ENCODE measurements around the gene TPST2.

The TPST2 gene

DNA sequence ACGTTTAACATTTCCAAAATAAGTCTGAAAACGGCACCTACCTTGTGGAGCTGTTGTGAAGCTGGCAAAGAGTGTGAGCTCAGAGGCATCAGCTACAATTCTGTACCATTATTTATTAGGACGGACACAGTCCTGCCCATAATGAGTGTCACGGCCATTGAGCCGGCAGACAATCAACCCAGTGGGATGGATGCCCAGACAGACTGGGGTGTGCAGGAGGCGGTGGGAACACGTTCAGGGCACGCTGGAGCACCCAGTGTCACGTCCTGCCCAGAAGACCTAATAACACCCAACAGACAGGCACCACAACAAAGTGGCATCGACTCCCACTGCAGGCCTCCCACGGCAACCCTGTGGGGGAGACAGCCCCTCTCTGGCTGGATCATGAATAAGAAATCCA lies 34.5 kb downstream of the TPST2 start:
- no peak for DNase-seq (ENCODE audit: low read depth in 2 of 2)

DNA sequence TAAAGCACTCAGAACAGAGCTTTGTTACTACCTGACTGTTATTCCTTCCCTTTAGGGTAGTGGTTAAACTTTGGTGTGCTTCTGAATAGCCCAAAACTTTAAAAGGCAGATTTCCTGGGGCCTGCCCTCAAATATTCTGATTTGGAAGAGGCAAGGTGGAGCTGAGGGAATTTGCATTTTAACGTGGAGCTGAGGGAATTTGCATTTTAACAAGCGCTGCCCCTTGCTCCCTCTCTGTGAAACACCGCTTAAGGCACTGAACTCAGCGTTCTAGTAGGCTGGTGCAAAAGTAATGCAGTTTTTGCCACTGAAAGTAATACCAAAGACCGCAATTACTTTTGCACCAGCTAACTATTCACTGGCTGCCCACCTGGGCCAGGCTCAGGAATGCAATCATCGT lies 35.0 kb downstream of the TPST2 start:
- DNase-seq (ENCODE audit: low read depth in 2 of 2): no peak

DNA sequence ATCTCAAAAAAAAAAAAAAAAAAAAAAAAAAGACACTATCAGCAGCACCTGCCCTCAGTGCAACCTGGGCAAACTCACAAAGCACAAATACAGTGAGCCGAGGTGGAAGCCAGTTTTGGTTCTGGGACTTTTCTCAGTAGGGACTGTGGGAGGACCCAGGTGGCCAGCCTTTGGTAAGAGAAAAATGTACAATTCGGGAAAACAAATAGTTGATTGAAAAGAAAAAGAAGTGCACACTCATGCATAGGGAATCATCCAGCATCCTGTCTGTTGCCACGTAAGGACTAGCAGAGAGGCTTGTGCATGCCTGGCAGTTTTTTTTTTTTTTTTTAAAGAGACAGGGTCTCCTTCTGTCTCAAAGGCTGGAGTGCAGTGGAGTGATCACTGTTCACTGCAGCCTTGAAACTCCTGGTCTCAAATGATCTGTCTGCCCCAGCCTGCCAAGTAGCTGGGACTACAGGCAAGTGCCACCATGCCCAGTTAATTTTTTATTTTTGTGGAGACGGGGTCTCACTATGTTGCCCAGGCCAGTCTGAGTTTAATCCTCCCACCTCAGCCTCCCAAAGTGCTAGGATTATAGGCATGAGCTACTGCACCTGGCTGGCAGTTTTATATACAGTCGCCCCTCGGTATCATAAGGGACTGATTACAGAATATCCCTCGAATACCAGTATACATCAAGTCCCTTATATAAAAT lies 36.7 kb downstream of the TPST2 start:
- DNase-seq (ENCODE audit: low read depth in 2 of 2): no peak

DNA sequence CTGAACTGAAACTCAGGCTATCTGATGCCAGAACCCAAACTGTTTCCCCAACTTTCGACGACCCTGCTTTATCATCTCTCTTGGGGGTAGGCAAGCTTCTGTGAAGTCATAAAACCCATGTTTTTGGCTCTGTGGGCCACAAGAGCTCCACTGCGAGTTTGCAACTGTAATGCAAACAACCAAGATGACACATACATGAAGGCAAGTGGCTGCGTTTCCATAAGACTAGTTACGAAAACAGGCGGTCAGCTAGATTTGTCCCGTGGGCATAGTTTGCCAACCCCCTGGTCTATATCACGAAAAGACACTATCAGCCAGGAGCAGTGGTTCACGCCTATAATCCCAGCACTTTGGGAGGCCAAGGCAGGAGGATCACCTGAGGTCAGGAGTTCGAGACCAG lies 37.5 kb downstream of the TPST2 start:
- DNase-seq (ENCODE audit: low read depth in 2 of 2): no peak

DNA sequence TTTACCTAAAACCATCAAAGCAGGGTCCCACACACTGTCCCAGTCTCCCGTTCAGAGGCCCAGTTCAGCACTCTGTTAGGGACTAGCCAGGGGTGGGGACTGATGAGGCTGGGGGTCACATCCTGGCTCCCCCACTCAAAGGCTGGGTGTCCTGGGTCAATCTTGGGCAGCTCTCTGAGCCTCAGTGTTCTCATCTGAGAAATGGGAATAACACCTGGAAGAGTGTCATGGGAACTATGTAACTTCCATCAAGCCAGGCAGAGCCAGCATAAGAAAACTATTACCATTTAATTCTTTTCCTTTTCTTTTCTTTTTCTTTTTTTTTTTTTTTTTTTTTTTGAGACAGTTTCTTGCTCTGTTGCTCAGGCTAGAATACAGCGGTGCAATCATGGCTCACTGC lies 38.4 kb downstream of the TPST2 start:
- DNase-seq (ENCODE audit: low read depth in 2 of 2): no peak

DNA sequence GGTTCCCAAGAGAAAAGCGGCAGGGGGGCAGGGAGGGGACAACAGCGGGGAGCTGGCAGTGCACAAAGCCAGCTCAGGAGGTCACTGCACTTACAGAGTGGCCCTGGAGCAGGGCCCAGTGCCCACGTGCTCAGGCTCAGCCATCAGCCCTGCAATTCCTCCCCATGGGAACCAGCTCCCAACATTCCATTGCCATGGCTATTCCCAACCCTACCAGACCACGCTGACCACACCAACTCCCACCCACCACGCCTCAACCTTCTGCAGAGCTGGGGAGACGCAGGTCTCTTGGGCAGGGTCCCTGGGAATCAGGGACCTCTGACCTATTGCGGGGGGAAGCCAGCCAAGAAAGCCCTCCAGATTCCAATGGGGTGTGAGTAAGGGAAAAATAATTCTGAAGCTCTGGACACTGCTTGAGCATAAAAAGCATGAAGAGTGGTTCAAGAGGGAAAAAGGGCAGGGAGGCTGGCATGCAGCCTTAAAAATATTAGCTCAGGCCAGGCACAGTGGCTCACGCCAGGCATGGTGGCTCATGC lies 39.4 kb downstream of the TPST2 start:
- no peak for DNase-seq (ENCODE audit: low read depth in 2 of 2)

DNA sequence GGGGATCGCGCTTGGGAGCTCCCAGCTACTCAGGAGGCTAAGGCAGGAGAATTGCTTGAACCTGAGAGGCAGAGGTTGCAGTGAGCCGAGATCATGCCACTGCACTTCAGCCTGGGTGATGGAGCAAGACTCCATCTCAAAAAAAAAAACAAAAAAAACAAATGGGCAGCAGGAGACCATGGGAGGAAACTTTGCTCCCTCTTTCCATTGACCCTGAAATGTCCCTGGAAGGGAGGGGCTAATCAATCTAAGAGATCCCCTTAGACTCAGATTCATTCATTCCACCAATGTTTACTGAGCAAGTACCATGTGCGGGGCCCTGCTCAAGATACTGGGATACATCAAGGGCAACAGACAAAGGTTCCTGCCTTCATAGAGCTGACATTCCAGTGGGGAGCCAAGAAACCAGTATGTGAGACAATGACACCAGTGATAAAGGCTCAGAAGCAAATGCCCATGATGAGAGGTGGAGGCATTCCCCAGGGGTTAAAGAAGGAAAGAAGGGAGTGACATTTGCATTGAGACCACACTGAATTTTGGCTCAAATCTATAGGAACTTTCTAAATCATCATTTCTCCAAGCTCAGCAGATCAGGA lies 39.9 kb downstream of the TPST2 start:
- DNase-seq (ENCODE audit: low read depth in 2 of 2): no peak

DNA sequence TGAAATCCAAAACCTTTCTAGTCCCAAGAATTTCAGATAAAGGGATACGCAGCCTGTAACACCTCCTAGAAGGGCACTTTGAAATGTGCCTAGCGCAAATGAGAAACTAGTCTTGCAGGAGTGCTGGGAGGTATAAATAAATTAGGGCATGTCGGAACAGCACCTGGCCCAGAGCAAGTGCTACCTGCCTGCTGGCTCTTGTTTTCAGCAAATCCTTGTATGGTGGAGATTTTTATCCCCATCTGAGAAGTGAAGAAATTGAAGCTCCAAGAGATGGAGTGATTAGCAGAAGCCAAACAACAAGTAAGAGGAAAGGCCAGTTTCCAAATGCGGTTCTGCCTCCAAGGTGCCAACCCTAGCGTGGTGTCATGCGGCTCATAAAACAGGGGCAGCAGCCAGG lies 40.9 kb downstream of the TPST2 start:
- DNase-seq (ENCODE audit: low read depth in 2 of 2): no peak

DNA sequence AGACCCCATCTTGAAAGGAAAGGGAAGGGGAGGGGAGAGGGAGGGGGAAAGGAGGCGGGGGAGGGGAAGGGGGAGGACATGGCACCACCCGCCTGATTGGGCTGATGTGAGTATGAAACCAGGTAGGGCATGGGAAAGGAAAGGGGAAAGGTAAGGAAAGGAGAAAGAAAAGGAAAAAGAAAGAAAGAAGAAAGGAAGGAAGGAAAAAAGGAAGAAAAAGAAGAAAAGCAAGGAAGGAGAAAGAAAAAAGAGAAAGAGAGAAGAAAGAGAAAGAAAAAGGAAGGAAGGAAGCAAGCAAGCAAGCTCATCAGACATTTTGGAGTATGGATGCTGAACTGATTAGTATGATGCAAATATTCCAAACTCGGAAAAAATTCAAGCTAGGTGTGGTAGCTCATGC lies 41.6 kb downstream of the TPST2 start:
- DNase-seq (ENCODE audit: low read depth in 2 of 2): no peak

DNA sequence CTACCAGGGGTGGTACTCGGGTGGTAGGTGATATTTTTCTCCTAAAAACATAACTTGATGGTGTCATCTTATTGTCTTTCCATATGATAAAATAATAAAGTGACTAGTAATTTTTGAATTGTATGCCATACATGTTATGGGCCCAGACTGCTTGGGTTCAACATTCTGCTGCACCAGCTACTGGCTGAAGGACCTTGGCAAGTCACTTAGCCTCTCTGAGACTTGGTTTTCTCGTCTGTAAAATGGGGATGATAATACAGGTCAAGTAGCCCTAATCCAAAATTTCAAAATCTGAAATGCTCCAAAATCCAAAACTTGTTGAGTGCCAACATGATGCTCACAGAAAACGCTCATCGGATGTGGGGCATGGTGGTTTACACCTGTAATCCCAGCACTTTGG lies 42.1 kb downstream of the TPST2 start:
- no peak for DNase-seq (ENCODE audit: low read depth in 2 of 2)

DNA sequence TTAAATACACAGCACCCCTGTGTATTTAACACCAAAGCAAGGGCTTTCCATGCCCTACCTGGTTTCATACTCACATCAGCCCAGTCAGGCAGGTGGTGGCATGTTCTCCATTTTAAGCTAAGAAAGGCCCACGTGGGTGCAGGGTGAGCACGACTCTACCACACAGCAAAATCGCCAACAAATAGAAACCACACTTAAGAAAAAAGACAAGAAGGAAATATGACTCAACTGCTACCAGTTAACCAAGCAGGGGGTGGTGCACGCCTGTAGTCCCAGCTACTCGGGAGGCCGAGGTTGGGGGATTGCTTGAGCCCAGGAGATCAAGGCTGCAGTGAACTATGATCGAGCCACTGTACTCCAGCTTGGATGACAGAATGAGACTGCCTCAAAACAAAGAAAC lies 42.5 kb downstream of the TPST2 start:
- DNase-seq (ENCODE audit: low read depth in 2 of 2): no peak

DNA sequence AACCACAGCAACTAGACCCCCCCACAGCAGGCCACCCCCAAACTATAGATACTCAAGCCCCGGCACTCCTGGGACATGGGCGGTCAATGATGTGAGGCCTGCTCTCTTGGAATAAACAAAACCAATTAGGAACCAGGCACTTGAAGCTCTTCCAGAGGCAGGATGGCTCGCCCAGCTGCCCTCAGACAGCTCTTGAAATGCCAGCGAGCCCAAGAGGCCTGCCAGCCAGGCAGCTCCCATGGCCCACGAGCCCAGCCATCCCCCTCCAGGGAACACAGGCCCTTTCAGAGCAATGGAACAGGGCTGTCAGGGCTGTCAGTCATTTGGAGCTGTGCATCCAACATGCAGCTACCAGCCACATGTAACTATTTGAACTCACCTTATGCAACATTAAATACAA lies 43.6 kb downstream of the TPST2 start:
- DNase-seq (ENCODE audit: low read depth in 2 of 2): no peak

DNA sequence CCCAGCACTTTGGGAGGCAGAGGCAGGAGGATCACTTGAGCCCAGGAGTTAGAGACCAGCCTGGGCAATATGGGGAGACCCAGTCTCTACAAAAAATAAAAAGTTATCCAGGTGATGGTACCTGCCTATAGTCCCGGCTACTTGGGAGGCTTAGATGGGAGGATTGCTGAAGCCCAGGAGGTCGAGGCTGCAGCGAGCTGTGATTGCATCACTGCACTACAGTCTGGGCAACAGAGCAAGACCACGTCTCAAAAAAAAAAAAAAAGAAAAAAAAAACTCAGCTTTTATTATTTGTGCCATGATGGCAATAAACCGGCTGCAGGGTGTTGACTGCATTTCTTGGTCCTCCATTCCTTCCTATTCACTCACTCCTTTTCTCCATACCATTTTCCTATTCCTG lies 44.1 kb downstream of the TPST2 start:
- DNase-seq (ENCODE audit: low read depth in 2 of 2): no peak

DNA sequence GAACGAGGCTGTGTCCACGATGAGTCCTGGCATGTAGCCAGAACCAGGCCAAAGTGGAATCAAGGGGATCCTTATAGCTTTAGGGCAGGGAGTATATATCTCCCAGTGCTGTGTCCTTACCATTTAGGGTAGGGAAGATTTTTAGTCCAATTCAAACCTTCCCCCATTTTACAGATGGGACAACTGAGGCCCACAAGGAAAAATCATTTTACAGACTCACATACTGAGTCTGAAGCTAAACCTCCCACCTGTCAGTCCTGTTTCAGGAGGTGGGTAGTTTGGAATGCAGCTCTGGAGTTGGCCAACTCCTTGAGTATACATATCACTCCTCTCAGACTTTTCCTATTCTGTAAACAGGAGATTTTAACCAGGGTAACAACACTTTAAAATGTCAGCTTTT lies 44.5 kb downstream of the TPST2 start:
- no peak for DNase-seq (ENCODE audit: low read depth in 2 of 2)

DNA sequence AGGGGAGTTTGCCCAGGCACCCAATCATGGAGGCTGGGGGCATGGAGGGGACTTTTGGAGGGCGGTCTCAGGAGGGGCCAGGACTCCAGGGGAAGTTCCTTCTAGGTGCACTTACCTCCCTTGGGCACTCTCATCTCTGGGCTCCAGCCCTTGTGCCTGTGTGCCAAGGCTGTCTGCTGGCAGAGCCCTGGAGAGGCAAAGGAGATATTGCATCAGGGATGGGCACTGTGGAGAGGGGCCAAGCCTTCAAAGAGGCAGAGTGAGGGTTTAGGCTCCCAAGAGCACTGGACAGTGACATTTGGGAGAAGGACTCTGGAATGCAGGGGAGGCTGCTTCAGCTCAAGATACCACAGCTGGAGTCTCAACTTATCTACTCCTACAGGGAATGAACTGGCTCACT lies 45.4 kb downstream of the TPST2 start:
- no peak for DNase-seq (ENCODE audit: low read depth in 2 of 2)

DNA sequence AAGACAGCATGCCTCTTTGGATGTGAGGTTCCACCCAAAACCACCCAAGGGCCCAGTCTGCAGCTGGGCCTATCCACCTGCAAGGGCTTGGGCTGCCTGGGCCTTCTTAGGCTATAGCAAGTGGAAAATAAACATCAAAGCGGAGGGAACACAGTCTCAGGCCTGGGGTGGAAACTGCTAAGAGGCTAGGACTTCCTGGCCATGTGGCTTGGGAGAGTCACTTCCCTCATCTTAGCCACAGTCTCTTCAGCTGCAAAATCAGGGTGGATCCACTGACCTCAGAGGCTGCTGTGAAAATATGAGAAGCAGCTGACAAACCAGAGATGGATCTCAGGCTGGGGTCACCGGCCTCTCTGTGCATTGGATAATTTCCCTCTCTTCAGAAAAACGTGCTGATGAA lies 47.1 kb downstream of the TPST2 start:
- no peak for DNase-seq (ENCODE audit: low read depth in 2 of 2)

DNA sequence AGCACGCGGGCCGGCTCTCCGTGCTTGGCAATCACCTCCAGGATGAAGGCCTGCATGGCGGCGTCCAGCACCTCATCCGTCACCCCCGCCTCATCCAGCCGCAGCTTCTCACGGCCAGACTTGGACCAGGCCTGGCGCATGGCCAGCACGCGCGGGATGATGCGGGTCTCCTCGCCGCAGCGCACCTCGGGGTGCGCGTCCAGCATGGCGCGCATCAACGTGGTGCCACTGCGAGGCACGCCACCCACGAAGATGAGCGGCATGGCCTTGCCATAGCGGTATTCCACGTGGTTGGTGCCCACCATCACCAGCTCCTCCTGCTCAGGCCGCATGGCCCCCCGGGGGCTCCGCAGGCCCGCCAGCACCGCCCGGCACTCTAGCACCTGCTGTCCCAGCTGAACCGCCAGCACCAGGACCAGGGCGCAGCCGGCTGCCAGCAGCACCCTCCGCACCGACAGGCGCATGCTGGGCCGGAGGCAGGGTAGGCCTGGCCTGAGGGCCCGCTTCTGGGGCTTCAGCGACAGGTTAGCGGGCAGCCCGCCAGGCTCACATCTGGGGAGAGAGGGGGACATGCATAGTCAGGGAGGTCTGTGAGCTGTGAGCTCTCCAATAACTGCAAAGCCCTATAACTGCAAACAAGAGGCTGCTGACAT lies 48.6 kb downstream of the TPST2 start:
- no peak for DNase-seq (ENCODE audit: low read depth in 2 of 2)

DNA sequence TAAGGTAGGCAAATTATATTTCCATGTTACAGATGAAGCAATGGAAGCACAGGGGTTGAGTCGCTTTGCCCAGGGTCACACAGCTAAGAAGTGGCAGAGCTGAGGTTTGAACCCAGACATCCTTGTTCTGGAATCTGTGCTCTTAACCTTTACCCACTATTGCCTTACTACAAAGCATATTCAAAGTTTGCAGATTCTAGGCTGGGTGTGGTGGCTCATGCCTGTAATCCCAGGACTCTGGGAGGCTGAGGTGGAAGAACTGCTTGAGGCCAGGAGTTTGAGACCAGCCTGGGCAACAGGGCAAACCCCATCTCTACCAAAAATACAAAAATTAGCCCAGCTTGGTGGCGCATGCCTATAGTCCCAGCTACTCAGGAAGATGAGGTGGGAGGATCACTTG lies 49.8 kb downstream of the TPST2 start:
- no peak for DNase-seq (ENCODE audit: low read depth in 2 of 2)

DNA sequence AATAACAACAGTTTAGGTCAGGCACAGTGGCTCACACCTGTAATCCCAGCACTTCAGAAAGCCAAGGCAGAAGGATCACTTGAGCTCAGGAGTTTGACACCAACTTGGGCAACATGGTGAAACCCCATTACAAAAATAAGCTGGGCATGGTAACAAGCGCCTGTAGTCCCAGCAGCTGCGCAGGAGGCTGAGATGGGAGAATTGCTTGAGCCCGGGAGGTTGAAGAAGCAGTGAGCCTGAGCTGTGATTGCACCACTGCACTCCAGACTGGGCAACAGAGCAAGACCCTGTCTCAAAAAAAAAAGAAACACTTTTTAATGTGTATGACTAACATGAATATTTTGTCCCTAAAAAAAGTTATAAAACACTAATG lies 53.2 kb downstream of the TPST2 start:
- no peak for DNase-seq (ENCODE audit: low read depth in 2 of 2)

DNA sequence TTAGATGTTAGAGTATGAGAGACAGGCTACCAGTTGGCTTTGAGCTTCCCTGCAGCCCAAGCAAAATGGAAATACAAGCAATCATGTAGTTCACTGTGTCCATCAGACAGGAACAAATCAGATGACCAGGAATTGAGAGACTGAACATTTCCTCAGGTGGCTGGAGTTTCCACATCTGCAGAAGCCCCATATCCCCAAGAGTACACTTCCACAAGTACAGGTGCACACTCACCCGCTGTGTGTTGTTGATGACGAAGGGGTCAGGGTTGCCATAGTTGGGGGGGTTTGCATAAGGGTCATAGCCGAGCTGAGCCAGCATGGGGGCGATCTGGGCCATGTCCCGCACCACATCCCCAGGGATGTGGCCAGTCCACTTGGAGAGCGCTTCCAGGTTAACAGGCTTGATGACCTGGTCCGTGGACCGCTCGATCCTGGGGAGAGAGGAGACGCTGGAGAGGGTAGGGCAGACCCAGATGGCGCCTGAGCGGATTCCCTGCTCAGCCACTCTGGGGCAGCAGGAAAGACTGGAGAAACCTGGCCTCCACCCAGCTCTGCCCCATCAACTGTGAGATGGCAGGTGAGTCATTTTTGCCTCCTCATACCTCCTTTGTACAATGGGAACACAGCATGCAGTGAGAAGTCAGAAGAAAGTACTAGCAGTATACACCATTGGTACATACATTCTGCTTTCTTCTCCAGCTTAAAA lies 53.7 kb downstream of the TPST2 start:
- DNase-seq (ENCODE audit: low read depth in 2 of 2): no peak

DNA sequence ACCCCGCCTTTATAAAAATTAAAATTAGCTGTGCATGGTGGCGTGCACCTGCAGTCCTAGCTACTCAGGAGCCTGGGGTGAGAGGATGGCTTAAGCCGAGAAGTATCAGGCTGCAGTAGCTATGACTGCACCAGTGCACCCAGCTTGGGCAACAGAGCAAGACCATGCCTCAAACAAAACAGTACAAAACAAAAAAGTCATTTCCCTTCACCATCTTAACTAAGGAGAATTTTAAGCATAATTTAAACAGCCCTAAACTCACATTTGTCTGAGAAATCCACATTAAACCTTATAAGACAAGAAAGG lies 54.4 kb downstream of the TPST2 start:
- no peak for DNase-seq (ENCODE audit: low read depth in 2 of 2)

DNA sequence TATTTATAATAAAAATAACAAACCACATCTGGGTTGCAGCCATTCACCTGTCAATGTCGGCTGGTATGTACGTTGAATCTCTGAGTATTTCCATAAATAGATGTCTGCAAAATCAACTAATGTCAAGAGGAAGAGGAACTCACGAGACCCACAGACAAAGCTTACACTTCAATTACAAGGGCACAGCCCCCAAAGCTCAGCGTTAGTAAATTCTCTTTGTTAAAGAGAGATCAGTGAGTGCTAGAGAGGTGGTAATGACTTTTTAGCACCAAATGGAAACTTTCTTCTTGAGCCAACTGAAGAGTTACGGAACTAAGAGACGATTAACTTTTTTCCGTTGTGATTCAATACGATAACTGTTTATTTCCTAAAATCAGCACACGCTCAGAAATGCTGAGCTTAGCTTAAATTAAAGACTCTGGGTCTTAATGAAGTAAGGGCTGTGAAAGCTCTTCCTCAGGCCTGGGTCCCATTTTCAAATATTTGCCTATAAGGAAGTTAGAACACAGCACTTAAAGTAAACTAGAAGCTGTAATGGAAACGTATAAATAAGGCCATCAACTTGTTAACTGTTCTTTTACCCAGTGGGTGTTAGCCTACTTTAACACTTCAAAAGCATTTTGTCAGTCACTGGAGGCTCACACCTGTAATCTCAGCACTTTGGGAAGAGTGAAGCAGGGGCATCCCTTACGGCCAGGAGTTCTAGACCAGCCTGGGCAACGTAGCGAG lies 54.9 kb downstream of the TPST2 start:
- DNase-seq (ENCODE audit: low read depth in 2 of 2): no peak

Measured in stimulated activated CD8-positive, alpha-beta memory T cell treated with anti-CD3 and anti-CD28 coated beads, Interleukin-15, amount 100 ng/mL, for 4 hours (primary cell).